Measurements from ENCODE around the gene DNMT3L. TPM values are rescaled to one million over a fixed set of nuclear protein-coding genes. Genes with fewer than 3 reads are reported as not detected.

The DNMT3L gene
- total RNA-seq, 1 donor, result not detected

DNA sequence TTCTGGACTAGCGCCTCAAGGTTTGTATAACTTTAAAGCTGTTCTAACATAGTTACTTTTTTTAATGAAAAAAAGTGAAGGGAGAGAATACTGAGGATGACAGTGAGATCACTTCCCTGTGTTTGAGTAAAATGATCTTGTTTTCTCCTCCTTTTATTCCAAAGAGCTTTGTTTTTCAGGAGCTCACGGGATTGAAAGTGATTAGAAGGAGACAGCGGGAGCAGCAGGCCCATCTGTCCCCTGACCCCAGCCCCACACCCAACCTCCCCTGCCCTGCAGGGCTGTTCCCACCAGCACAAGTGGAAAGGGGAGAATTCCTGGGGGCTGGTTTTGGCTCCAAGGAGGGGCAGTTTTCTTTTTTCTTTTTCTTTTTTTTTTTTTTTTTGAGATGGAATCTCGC, 2.1 kb upstream of the DNMT3L start:
- DNase-seq (ENCODE audit: low read depth), result no peak
- TF ChIP-seq, protein P1, sequence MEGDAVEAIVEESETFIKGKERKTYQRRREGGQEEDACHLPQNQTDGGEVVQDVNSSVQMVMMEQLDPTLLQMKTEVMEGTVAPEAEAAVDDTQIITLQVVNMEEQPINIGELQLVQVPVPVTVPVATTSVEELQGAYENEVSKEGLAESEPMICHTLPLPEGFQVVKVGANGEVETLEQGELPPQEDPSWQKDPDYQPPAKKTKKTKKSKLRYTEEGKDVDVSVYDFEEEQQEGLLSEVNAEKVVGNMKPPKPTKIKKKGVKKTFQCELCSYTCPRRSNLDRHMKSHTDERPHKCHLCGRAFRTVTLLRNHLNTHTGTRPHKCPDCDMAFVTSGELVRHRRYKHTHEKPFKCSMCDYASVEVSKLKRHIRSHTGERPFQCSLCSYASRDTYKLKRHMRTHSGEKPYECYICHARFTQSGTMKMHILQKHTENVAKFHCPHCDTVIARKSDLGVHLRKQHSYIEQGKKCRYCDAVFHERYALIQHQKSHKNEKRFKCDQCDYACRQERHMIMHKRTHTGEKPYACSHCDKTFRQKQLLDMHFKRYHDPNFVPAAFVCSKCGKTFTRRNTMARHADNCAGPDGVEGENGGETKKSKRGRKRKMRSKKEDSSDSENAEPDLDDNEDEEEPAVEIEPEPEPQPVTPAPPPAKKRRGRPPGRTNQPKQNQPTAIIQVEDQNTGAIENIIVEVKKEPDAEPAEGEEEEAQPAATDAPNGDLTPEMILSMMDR (IDR thresholded peaks at IDR 0.05; ENCODE audit: insufficient read depth, low read depth, low read length), result no peak
- H3K4me3 ChIP-seq (ENCODE audit: low read depth, low read length), result no peak overlapping the region

DNA sequence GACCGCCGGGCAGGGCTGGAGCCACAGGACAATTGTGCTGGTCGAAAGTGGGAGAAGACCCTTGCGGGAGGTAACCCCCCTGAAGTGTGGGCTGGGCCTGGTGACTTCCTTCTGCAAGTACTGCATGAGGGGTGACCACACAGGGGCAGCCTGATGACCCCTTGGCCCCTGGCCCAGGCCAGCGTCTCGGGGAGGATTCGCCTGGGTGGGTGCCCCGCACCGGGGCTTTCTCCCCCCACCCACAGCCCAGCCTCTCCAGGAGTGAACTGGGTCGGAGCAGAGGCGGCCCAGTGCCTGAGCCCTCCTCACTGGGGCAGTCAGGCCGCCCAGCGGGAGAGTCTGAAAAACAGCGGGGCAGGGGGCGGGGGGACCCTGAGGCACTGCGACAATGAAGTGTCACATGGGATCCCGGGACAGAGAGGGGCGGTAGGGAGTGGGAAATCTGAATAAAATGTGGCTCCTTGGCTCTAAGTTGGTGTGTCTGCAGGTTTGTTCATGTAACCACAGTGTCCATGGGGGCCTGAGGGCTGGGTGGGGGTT, 1.6 kb upstream of the DNMT3L start:
- TF ChIP-seq, protein P1 (IDR thresholded peaks at IDR 0.05; ENCODE audit: insufficient read depth, low read depth, low read length), result no peak
- DNase-seq (ENCODE audit: low read depth), result no peak
- H3K4me3 ChIP-seq (ENCODE audit: low read depth, low read length), result no peak overlapping the region

DNA sequence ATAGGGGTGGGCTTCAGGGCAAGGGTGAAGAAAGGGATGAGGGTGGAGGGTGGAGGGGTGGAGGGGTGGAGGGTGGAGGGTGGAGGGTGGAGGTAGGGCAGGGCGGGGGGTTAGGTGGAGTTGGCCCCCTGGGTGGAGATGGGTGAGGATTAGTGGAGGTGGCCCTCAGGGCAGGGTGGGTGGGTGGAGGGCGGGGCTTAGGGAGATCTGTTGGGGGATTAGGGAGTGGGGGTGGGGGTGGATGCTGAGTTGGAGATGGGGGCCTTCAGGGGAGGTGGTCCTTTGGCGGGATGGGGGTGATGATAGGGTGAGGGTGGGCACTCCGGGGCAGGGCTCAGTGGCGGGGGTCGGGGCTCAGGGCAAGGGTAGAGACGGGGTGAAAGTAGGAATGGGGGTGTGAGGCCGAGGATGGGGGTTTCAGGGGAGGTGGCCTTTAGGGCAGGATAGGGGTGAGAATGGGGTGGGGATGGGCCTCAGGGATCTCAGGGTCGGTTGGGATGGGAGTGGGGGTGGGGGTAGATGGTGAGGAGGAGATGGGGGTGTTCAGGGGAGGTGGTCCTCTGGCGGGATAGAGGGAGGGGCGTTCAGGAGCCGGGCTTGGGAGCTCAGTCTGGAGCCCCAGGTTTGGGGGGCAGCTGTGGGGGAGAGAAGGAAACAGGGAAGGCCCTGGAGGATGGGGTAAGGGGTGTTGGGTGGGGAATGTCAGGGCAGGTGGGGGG, 800 bp upstream of the DNMT3L start:
- TF ChIP-seq, protein P1 (IDR thresholded peaks at IDR 0.05; ENCODE audit: insufficient read depth, low read depth, low read length), result no peak
- no peak for DNase-seq (ENCODE audit: low read depth)
- H3K4me3 ChIP-seq (ENCODE audit: low read depth, low read length), result no peak overlapping the region

DNA sequence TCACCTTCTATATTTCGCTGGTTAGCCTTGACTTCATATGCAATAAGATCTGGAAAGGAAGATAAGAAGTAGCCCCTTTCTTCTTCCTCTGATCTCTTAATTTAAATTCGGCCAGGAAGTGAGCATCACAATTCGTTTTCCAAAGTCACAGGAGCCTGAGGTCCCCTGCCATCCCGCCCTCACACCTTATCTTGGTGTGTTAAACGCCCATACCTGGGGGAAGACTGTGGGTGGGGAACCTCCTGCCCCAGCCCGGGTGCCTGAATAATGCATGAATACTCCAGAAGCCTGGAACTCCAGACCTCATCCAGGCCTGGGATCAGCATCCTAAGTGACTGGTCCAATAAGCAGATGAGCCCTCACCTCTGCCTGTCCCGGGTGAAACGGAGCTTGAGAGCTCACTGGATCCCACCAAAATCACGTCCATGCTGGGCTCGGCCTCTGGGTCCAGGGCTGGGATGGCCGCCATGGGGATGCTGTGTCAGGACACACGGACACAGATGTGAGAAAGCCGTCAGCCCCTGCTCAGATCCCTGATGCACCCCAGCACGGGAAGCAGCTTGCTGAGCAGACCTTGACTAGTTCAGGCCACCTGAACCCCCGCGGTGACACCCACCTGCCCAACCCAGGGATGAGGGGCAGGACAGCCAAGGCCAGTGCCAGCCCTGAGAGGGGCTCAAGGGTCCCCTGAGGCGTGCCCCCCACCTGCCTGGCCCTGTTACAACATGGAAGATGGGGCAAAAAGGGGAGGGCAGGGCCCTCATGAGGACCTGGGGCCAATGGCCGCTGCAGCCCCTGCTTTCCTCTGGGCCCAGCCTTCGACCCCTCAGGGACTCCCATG, 686 bp downstream of the DNMT3L start:
- no peak overlapping the region for H3K4me3 ChIP-seq (ENCODE audit: low read depth, low read length)
- TF ChIP-seq, protein P1 (IDR thresholded peaks at IDR 0.05; ENCODE audit: insufficient read depth, low read depth, low read length), result no peak
- no peak for DNase-seq (ENCODE audit: low read depth)

DNA sequence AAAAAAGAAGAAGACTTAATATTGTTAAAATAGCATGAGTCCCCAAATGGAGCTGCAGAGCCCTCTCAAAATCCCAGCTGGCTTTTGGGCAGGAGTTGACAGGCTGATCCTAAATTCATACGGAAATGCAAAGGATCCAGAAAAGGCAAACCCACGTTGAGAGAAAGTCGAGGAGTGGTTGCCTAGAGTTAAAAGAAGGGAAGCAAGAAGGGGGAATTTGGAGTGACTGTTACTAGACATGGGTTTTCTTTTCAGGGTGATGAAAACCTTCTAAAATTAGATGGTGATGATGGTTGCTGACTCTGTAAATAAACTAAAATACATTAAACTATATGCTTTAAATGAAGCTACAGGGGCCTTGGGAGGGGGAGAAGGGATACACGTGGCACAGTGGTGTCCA, 1.6 kb downstream of the DNMT3L start:
- no peak overlapping the region for H3K4me3 ChIP-seq (ENCODE audit: low read depth, low read length)
- DNase-seq (ENCODE audit: low read depth), result no peak
- TF ChIP-seq, protein P1 (IDR thresholded peaks at IDR 0.05; ENCODE audit: insufficient read depth, low read depth, low read length), result no peak

DNA sequence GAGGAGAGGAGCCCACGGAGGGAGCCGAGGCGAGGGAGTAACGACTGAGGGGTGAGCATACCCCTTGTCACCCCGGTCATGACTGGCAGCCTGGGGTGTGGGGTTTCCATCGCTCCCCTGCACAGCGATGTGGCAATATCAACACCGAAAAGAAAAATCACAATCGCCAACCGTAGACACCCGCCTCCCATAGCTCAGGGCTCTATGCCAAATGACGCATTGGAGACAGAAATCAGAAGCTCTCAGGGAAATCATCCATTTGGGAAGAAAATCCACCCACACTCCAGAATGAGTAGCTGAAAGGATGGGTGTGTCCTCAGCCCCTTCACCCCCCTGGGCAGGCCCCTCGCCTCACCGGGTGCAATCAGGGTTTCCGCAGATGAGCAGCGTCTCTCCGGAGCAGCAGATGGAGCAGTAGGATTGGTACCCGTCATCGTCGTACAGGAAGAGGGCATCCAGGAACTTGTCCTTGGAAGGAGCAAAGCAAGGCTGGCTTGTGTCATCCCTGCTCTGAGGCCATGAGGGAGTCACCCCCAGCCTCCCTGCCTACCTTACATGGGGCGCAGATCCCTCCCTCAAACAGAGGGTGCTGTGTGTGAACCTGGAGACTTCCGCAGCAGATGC, 2.5 kb downstream of the DNMT3L start:
- DNase-seq (ENCODE audit: low read depth), result no peak
- TF ChIP-seq, protein P1 (IDR thresholded peaks at IDR 0.05; ENCODE audit: insufficient read depth, low read depth, low read length), result no peak
- no peak overlapping the region for H3K4me3 ChIP-seq (ENCODE audit: low read depth, low read length)

Measured in fibroblast of villous mesenchyme (primary cell).